Nephron (organoid): ENCODE data around the gene SMAP1.

ENCODE experiments used
- H3K27ac Mint-ChIP-seq, 3 experiments: 2 replicates each; pipeline ENCODE4 v1.8.0; 2020; ENCODE audit warnings: mixed read lengths in 3 of 3, mild to moderate bottlenecking in 2 of 3, moderate library complexity in 1 of 3
- H3K27me3 Mint-ChIP-seq: 2 replicates; pipeline ENCODE4 v1.8.0; 2021; ENCODE audit warnings: low read depth, mild to moderate bottlenecking, moderate library complexity, mixed read lengths
- H3K36me3 Mint-ChIP-seq: 2 replicates; pipeline ENCODE4 v1.8.0; 2020; ENCODE audit warnings: low read depth, mixed read lengths
- H3K4me1 Mint-ChIP-seq: 2 replicates; pipeline ENCODE4 v1.8.0; 2020; ENCODE audit warnings: mixed read lengths
- H3K4me3 Mint-ChIP-seq, 3 experiments: 2 replicates each; pipeline ENCODE4 v1.8.0; 2020; ENCODE audit warnings: mild to moderate bottlenecking in 3 of 3, mixed read lengths in 3 of 3, moderate library complexity in 2 of 3
- H3K9me3 Mint-ChIP-seq: 2 replicates; pipeline ENCODE4 v1.8.0; 2020; ENCODE audit warnings: mixed read lengths
- CTCF ChIP-seq, 3 experiments: fragments of 200-600 bp; sonication (generic); IDR thresholded peaks; one replicate each; pipeline ENCODE4 v1.5.0; 2021; ENCODE audit warnings: antibody characterized with exemption in 3 of 3; ENCODE audit not compliant: unreplicated experiment in 3 of 3

Gene SMAP1

GRCh38 chr6:70790483-70791224 is 123.0 kb downstream of the SMAP1 start:
- Mint-ChIP-seq H3K36me3 (peaks cover 10% of the 10 kb centered on the region), H3K27ac (no peak overlapping the region), H3K4me3 (no peak overlapping the region), H3K9me3 (peaks cover 14% of the 10 kb centered on the region), H3K27me3 (no peaks in the 10 kb centered on the region), H3K4me1 (no peaks in the 10 kb centered on the region)
- no peak for TF ChIP-seq CTCF (IDR thresholded peaks at IDR 0.05; ENCODE audit: unreplicated experiment in 3 of 3)

DNA sequence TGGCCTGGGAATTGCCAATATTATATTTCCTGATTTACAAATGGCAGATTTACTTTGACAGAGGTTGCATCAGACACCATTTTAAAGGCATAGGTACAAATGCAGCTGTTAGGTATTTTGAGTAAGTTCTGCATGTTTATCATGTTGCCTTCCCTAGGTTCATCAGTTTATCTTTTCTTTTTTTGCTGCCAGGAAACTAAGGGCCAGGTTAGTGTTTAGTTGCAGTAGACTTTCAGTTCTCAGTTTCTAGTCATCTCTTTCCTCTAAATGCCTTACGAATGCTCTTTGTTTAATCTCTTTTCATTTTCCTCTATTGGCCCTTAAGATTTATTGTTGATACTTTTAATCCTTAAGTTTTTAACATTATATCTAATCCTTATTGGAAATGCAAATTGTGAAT is 129.9 kb downstream of the SMAP1 start:
- H3K4me1 Mint-ChIP-seq, result no peaks in the 10 kb centered on the region
- peaks cover 40% of the 10 kb centered on the region for H3K36me3 Mint-ChIP-seq
- H3K4me3 Mint-ChIP-seq, result no peak overlapping the region

GRCh38 chr6:70806086-70806485 is 138.4 kb downstream of the SMAP1 start:
- H3K27ac Mint-ChIP-seq, result no peak overlapping the region
- peaks cover 47% of the 10 kb centered on the region for H3K36me3 Mint-ChIP-seq
- H3K4me3 Mint-ChIP-seq, result no peak overlapping the region
- H3K4me1 Mint-ChIP-seq, result no peaks in the 10 kb centered on the region
- no peaks in the 10 kb centered on the region for H3K27me3 Mint-ChIP-seq
- H3K9me3 Mint-ChIP-seq, result peaks cover 37% of the 10 kb centered on the region
- TF ChIP-seq CTCF (IDR thresholded peaks at IDR 0.05; ENCODE audit: unreplicated experiment in 3 of 3), result no peak

More for the DNA sequence above, 129.9 kb downstream of the SMAP1 start:
- no peak for TF ChIP-seq CTCF (IDR thresholded peaks at IDR 0.05; ENCODE audit: unreplicated experiment in 3 of 3)
- no peaks in the 10 kb centered on the region for H3K27me3 Mint-ChIP-seq
- no peak overlapping the region for H3K27ac Mint-ChIP-seq
- H3K9me3 Mint-ChIP-seq, result peaks cover 16% of the 10 kb centered on the region

DNA sequence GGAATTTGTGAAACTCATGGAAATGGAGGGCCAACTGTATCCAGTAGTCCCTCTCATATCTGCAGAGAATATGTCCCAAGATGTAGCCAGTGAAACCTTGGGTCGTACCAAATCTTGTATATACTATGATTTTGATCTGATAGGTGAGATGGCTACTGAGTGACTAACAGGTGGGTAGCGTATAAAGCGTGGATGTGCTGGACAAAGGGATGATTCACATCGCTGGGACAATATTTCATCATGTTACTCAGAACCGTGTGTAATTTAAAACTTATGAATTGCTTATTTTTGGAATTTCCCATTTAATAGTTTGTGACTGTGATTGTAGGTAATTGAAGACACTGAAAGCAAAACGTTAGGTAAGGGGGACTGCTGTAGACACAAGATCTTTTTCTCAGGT is 144.1 kb downstream of the SMAP1 start:
- no peaks in the 10 kb centered on the region for H3K9me3 Mint-ChIP-seq
- H3K4me1 Mint-ChIP-seq, result peaks cover 5% of the 10 kb centered on the region
- no peak overlapping the region for H3K27ac Mint-ChIP-seq
- TF ChIP-seq CTCF (IDR thresholded peaks at IDR 0.05; ENCODE audit: unreplicated experiment in 3 of 3), result no peak
- H3K27me3 Mint-ChIP-seq, result no peaks in the 10 kb centered on the region
- H3K4me3 Mint-ChIP-seq, result no peak overlapping the region
- H3K36me3 Mint-ChIP-seq, result no peaks in the 10 kb centered on the region

DNA sequence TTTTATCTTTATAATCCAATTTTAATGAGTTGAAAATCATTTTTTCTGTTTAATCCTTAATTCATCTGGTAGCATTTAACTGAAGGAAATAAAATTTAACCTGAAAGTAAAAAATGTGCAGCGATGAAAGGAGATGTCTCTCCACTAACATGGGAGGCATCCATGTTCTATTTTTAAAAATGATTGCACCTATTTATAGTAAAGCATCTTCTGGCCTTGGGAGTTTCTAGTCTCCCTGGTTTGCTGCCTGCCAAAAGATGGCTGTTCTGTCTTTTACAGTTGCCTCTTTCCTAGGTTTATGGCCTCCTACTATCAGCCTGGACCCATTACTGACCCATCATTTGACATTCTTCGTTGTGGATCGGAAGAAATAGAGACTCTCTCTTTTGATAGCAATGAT is 146.2 kb downstream of the SMAP1 start:
- no peak for TF ChIP-seq CTCF (IDR thresholded peaks at IDR 0.05; ENCODE audit: unreplicated experiment in 3 of 3)
- Mint-ChIP-seq H3K4me3 (no peak overlapping the region), H3K9me3 (no peaks in the 10 kb centered on the region), H3K4me1 (peaks cover 5% of the 10 kb centered on the region), H3K27me3 (no peaks in the 10 kb centered on the region), H3K36me3 (no peaks in the 10 kb centered on the region), H3K27ac (no peak overlapping the region)

DNA sequence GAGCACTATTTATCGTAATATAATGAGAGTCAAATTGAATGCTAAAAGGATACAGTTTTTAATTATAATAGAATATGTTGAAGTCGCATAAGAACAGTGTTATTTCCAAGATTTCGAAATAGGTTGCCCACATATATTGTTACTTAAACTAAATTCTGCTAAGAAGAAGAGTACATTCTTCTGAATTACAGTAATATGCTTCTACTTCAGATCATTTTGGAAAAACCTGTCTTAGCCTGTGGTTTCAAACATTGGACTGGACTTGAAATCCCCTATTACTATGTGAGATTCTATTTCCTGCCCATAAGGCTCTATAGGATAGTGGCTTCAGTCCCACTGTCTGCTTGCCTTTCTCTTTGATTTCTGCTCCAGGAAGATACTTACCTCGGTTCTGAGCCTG is 152.0 kb downstream of the SMAP1 start:
- Mint-ChIP-seq H3K27me3 (no peaks in the 10 kb centered on the region), H3K4me3 (no peak overlapping the region), H3K9me3 (peaks cover 6% of the 10 kb centered on the region), H3K36me3 (peaks cover 10% of the 10 kb centered on the region), H3K4me1 (no peaks in the 10 kb centered on the region), H3K27ac (no peak overlapping the region)
- no peak for TF ChIP-seq CTCF (IDR thresholded peaks at IDR 0.05; ENCODE audit: unreplicated experiment in 3 of 3)
